ENCODE results near the gene GPR62.

- TF ChIP-seq CTCF (conservative IDR thresholded peaks at IDR 0.05; ENCODE audit: low read depth in 2 of 2) (no peak), REST (IDR thresholded peaks at IDR 0.05; ENCODE audit: unreplicated experiment) (no peak)
Measured at GRCh38 chr3:51934991-51935885, 19.9 kb upstream of the GPR62 start.
